Osteocyte (in vitro differentiated cells): ENCODE measurements around the gene FNDC8. TPM values are rescaled to one million over a fixed set of nuclear protein-coding genes. Genes with fewer than 3 reads are reported as not detected.
"Not testable (repeated sequence)": the region's sequence is repeated elsewhere in the genome, so short reads cannot be mapped to it uniquely, and the experiment has no call there.

ENCODE experiments used
- DNase-seq: peaks from one replicate; pipeline ENCODE4 v3.0.0; 2021; ENCODE audit warnings: mixed read lengths; ENCODE audit not compliant: unreplicated experiment; ENCODE audit errors: extremely low spot score
- H3K27ac Mint-ChIP-seq: one replicate; pipeline ENCODE4 v1.8.0; 2021; ENCODE audit warnings: mild to moderate bottlenecking, mixed read lengths; ENCODE audit not compliant: unreplicated experiment
- H3K27me3 Mint-ChIP-seq: one replicate; pipeline ENCODE4 v1.8.0; 2021; ENCODE audit warnings: mixed read lengths; ENCODE audit not compliant: unreplicated experiment
- H3K36me3 Mint-ChIP-seq: one replicate; pipeline ENCODE4 v1.8.0; 2021; ENCODE audit warnings: mixed read lengths; ENCODE audit not compliant: unreplicated experiment
- H3K4me1 Mint-ChIP-seq: one replicate; pipeline ENCODE4 v1.8.0; 2021; ENCODE audit warnings: mixed read lengths; ENCODE audit not compliant: unreplicated experiment
- H3K4me3 Mint-ChIP-seq: one replicate; pipeline ENCODE4 v1.8.0; 2021; ENCODE audit warnings: mild to moderate bottlenecking, moderate library complexity, mixed read lengths; ENCODE audit not compliant: unreplicated experiment
- H3K9me3 Mint-ChIP-seq: one replicate; pipeline ENCODE4 v1.8.0; 2021; ENCODE audit warnings: mixed read lengths; ENCODE audit not compliant: unreplicated experiment
- total RNA-seq: library from RNA; stranded (reverse); gene quantifications from 2 replicates; pipeline ENCODE4 v1.2.1, GENCODE V29; 2021
- TF ChIP-seq, protein P1 (sequence below): fragments of 200-600 bp; sonication (generic); IDR thresholded peaks from 2 replicates; pipeline ENCODE4 v1.5.0; 2021; ENCODE audit warnings: antibody characterized with exemption, mild to moderate bottlenecking, moderate library complexity

The FNDC8 gene
- total RNA-seq, 1 donor from 2014 or later = not detected

DNA sequence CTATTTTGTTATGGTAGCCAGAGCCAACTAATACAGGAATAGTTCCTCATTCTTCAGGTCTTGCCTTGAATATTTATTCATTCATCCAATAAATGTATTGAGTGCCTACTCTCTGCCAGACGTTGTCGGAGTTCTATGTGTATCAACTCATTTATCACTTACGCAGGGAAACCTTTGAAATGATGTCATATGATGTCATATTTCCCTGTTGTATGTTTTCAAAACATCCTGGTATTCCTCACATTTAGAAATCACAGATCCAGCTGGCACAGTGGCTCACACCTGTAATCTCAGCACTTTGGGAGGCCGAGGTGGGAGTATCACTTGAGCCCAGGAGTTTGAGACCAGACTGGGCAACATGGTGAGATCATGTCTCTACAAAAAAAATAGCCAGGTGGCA lies 23.4 kb downstream of the FNDC8 start:
- Mint-ChIP-seq H3K4me1 (peaks cover 13% of the 10 kb centered on the region), H3K36me3 (no peaks in the 10 kb centered on the region), H3K9me3 (no peaks in the 10 kb centered on the region), H3K27me3 (peaks cover 24% of the 10 kb centered on the region), H3K27ac (no peak overlapping the region), H3K4me3 (no peak overlapping the region)
- TF ChIP-seq, protein P1, sequence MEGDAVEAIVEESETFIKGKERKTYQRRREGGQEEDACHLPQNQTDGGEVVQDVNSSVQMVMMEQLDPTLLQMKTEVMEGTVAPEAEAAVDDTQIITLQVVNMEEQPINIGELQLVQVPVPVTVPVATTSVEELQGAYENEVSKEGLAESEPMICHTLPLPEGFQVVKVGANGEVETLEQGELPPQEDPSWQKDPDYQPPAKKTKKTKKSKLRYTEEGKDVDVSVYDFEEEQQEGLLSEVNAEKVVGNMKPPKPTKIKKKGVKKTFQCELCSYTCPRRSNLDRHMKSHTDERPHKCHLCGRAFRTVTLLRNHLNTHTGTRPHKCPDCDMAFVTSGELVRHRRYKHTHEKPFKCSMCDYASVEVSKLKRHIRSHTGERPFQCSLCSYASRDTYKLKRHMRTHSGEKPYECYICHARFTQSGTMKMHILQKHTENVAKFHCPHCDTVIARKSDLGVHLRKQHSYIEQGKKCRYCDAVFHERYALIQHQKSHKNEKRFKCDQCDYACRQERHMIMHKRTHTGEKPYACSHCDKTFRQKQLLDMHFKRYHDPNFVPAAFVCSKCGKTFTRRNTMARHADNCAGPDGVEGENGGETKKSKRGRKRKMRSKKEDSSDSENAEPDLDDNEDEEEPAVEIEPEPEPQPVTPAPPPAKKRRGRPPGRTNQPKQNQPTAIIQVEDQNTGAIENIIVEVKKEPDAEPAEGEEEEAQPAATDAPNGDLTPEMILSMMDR = no peak
- DNase-seq = no peak

DNA sequence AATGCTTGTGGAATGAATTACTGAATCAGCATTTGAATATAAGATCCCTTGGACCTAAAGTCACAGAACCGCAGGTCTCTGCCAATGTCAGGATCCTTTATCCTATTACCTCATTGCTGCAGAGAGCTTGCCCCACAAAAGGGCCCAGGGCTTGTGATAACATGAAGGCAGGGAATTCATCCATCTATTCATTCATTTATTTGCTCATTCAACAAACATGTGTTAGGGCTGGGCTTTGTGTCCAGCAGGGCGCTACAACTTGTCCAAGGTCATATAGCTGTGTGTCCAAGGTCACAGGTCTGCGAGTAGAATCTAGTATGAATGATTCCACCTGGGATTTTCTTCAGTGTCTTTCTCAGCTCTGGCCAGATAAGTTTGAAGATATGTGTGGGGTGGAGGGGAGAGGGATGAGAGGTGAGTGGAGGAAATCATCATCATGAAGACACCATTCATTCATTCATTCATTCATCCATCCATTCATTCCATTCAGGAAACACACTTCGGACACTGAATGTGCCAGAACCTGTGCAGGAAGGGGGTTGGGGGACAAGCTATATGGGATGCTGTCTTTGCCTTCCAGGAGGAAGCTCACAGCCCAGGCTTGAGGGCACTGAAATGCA lies 24.9 kb downstream of the FNDC8 start:
- TF ChIP-seq, protein P1 = no peak
- DNase-seq = no peak
- H3K36me3 Mint-ChIP-seq = no peaks in the 10 kb centered on the region
- H3K27me3 Mint-ChIP-seq = peaks cover 24% of the 10 kb centered on the region
- no peak overlapping the region for H3K4me3 Mint-ChIP-seq
- H3K9me3 Mint-ChIP-seq = no peaks in the 10 kb centered on the region
- peaks cover 5% of the 10 kb centered on the region for H3K4me1 Mint-ChIP-seq
- no peak overlapping the region for H3K27ac Mint-ChIP-seq

DNA sequence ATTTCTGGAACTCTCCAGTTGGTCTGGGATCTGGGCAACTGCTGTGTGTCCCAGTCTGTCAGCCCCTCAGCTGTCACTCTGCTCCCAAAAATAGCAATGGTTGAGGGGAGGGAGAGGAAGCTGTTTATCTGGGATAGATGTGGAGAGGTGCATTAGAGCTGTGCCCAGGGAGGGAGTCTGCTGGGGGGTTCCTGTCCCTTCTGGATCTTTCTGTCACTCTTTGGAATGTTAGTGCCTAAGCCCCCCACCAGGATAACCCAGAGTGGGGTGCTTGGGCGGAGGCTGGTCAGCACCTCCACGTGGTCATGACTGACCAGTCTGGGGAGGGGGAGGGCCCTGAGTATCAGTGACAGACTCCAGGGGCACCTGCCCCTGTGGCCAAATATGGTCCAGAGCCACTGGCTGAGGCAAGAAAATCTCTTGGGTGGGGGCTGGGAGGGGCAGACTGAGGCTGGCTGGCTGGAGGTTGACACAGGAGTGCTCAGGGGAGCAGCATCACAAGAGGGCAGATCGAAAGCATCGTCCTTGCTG lies 26.0 kb downstream of the FNDC8 start, which contains the start of gene UNC45B:
Gene UNC45B (plus strand): TSS at position 443 of the 531 bp plus-strand sequence. CDS start 447 bp downstream, outside the sequence.
- Mint-ChIP-seq H3K4me3 (no peak within 1 kb of the TSS), H3K27ac (no peak within 1 kb of the TSS), H3K36me3 (no peaks in the 10 kb centered on the region), H3K4me1 (peaks cover under 1% of the 10 kb centered on the region), H3K9me3 (no peaks in the 10 kb centered on the region), H3K27me3 (peaks cover 28% of the 10 kb centered on the region)
- DNase-seq = no peak
- TF ChIP-seq, protein P1 = no peak

DNA sequence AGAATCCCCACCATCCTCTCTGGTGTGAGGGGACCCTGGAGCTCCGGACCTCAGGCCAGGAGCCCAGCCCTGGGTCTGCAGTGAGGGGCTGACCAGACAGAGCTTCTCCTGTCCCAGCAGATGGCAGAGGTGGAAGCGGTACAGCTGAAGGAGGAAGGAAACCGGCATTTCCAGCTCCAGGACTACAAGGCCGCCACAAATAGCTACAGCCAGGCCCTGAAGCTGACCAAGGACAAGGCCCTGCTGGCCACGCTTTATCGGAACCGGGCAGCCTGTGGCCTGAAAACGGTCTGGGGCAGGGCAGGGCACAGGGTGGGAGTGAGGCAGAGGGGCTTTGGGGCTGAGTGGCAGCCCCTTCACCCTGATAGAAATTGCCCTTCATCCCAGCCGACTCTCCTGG lies 26.7 kb downstream of the FNDC8 start:
- peaks cover 34% of the 10 kb centered on the region for H3K27me3 Mint-ChIP-seq
- H3K4me1 Mint-ChIP-seq = no peaks in the 10 kb centered on the region
- no peak for DNase-seq
- no peaks in the 10 kb centered on the region for H3K36me3 Mint-ChIP-seq
- TF ChIP-seq, protein P1 = no peak
- H3K4me3 Mint-ChIP-seq = no peak overlapping the region
- H3K9me3 Mint-ChIP-seq = no peaks in the 10 kb centered on the region
- H3K27ac Mint-ChIP-seq = no peak overlapping the region

DNA sequence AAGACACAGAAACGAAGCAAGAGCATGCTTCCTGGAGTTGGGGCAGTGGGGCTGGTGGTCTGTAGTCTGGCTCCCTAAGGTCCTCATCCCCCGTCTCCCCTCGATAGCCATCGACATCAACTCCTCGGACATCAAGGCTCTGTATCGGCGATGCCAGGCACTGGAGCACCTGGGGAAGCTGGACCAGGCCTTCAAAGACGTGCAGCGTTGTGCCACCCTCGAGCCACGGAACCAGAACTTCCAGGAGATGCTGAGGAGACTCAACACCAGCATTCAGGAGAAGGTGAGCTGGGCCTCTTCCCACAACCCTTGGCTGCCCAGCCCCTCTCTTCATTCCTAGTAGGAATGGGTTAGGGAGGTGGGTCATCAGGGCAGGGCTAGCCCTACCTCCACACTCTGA lies 28.5 kb downstream of the FNDC8 start:
- peaks cover 34% of the 10 kb centered on the region for H3K27me3 Mint-ChIP-seq
- H3K27ac Mint-ChIP-seq = no peak overlapping the region

DNA sequence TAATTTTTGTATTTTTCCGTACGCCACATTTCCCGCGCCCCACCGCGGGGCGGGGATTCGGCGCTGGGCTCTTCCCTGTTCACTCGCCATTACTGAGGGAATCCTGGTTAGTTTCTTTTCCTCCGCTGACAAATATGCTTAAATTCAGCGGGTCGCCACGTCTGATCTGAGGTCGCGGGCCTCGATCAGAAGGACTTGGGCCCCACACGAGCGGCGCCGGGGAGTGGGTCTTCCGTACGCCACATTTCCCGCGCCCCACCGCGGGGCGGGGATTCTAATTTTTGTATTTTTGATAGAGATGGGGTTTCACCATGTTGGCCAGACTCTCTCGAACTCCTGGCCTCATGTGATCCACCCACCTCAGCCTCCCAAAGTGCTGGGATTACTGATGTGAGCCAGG lies 29.7 kb downstream of the FNDC8 start:
- H3K4me1 Mint-ChIP-seq, H3K27ac Mint-ChIP-seq, H3K9me3 Mint-ChIP-seq, H3K4me3 Mint-ChIP-seq, DNase-seq, H3K36me3 Mint-ChIP-seq: not testable (repeated sequence)
- peaks cover 41% of the 10 kb centered on the region for H3K27me3 Mint-ChIP-seq

More for the DNA sequence above, 28.5 kb downstream of the FNDC8 start:
- TF ChIP-seq, protein P1 = no peak
- no peaks in the 10 kb centered on the region for H3K36me3 Mint-ChIP-seq
- no peak for DNase-seq
- no peaks in the 10 kb centered on the region for H3K4me1 Mint-ChIP-seq
- H3K9me3 Mint-ChIP-seq = no peaks in the 10 kb centered on the region
- H3K4me3 Mint-ChIP-seq = no peak overlapping the region
